Measurements from ENCODE around the gene SNUPN. TPM values are rescaled to one million over a fixed set of nuclear protein-coding genes. Genes with fewer than 3 reads are reported as not detected.

The SNUPN gene
- total RNA-seq, 2 donors from 2014 or later, result 7.0 to 11.2 TPM

GRCh38 chr15:75554717-75555116, 70.8 kb downstream of the SNUPN start:
- TF ChIP-seq CTCF (IDR thresholded peaks at IDR 0.05) (no peak), POLR2A (IDR thresholded peaks at IDR 0.05) (no peak)
- ATAC-seq (no peak), DNase-seq (no peak)
- intact Hi-C loops (cut with DNase I), result no loop called here
- H3K36me3 ChIP-seq (replicated peaks in 1 of 2; ENCODE audit: insufficient read depth in 1 of 2, low read depth in 2 of 2), result no peaks in the 10 kb centered on the region
- H3K4me3 ChIP-seq, result no peak overlapping the region
- H3K9me3 ChIP-seq, result no peaks in the 10 kb centered on the region
- no peaks in the 10 kb centered on the region for H3K27me3 ChIP-seq
- H3K27ac ChIP-seq, result no peak overlapping the region
- no peaks in the 10 kb centered on the region for H3K4me1 ChIP-seq

- DNase-seq (no peak), ATAC-seq (no peak)
- H3K4me3 ChIP-seq, result no peak overlapping the region
- no peaks in the 10 kb centered on the region for H3K36me3 ChIP-seq (replicated peaks in 1 of 2; ENCODE audit: insufficient read depth in 1 of 2, low read depth in 2 of 2)
- TF ChIP-seq CTCF (IDR thresholded peaks at IDR 0.05) (no peak), POLR2A (IDR thresholded peaks at IDR 0.05) (no peak)
- no peaks in the 10 kb centered on the region for H3K27me3 ChIP-seq
- H3K27ac ChIP-seq, result no peak overlapping the region
- intact Hi-C loops (cut with DNase I), result no loop called here
- H3K4me1 ChIP-seq, result no peaks in the 10 kb centered on the region
- no peaks in the 10 kb centered on the region for H3K9me3 ChIP-seq
These were observed 71.9 kb downstream of the SNUPN start for GRCh38 chr15:75553659-75554058.

GRCh38 chr15:75551091-75551490, 74.4 kb downstream of the SNUPN start:
- DNase-seq (peak in 1 of 4 donors; percentile 11), ATAC-seq (no peak)
- WGBS, 2 donors, result 83 to 100% methylated on average over 4 of the region's 4 CpGs
- H3K36me3 ChIP-seq (replicated peaks in 1 of 2; ENCODE audit: insufficient read depth in 1 of 2, low read depth in 2 of 2), result no peaks in the 10 kb centered on the region
- TF ChIP-seq POLR2A (IDR thresholded peaks at IDR 0.05) (no peak), CTCF (IDR thresholded peaks at IDR 0.05) (no peak)
- intact Hi-C loops (cut with DNase I), result no loop called here
- H3K27me3 ChIP-seq, result no peaks in the 10 kb centered on the region
- H3K9me3 ChIP-seq, result no peaks in the 10 kb centered on the region
- H3K4me3 ChIP-seq, result no peak overlapping the region
- H3K27ac ChIP-seq, result no peak overlapping the region
- no peaks in the 10 kb centered on the region for H3K4me1 ChIP-seq

Other genes with a start within 250 kb of the SNUPN start
- gene SIN3A, start 174.0 kb downstream of the SNUPN start, total RNA-seq, result 10 to 100 TPM; 17.1 to 23.1 TPM
- gene PTPN9, start 46.4 kb downstream of the SNUPN start, total RNA-seq, result 1 to 10 TPM; 7.3 to 9.9 TPM
- 10 to 100 TPM; 43.1 to 66.6 TPM for gene IMP3, start 14.5 kb upstream of the SNUPN start, total RNA-seq
- gene SNX33, start 22.2 kb upstream of the SNUPN start, total RNA-seq, result 10 to 100 TPM; 19.8 to 21.8 TPM
- gene CSPG4, start 87.1 kb upstream of the SNUPN start, total RNA-seq, result 10 to 100 TPM in 1 of 2 donors, 1 to 10 TPM in 1; 3.1 to 13.8 TPM
- 10 to 100 TPM; 15.2 to 15.8 TPM for gene UBE2Q2, start 217.7 kb upstream of the SNUPN start, total RNA-seq

All from body of pancreas (tissue), 4 donors.